Measurements from ENCODE around the gene GSTM1.
"Not testable (repeated sequence)": the region's sequence is repeated elsewhere in the genome, so short reads cannot be mapped to it uniquely, and the experiment has no call there.

Gene GSTM1

DNA sequence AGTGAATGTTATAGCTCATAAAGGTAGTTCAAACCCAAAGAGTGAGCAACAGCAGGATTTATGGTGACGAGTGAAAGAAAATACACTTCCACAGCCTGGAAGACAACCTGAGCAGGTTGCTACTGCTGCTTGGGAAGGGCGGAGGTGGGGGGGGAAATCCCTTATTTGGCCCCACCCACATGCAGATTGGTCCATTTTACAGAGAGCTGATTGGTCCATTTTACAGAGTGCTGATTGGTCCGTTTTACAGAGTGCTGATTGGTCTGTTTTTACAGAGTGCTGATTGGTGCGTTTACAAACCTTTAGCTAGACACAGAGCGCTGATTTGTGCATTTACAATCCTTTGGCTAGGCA, 17.7 kb upstream of the GSTM1 start:
- H3K36me3 Mint-ChIP-seq; H3K27me3 Mint-ChIP-seq; DNase-seq; H3K27ac Mint-ChIP-seq; H3K4me3 Mint-ChIP-seq; ATAC-seq (replicated peaks); H3K9me3 Mint-ChIP-seq: not testable (repeated sequence)
- peaks cover 14 to 23% of the 10 kb centered on the region in 2 donors for H3K4me1 Mint-ChIP-seq

DNA sequence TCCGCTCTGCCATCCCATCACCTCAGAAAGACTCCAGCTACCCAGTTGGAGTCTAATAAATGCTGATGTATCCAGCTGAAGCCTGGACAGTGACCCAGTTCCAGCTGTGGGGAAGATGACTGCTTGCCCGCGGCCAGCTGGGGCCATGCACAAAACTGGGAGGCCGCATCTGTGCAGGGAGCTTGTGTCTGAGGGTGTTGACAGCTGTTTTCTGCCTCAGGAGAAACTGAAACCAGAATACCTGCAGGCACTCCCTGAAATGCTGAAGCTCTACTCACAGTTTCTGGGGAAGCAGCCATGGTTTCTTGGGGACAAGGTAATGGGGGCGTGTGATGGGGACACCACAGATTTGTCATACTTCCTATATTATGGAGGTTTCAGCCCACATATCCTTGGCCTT, 16.6 kb upstream of the GSTM1 start:
- Mint-ChIP-seq H3K27ac (no peak overlapping the region), H3K4me1 (peaks cover 14 to 23% of the 10 kb centered on the region in 2 donors), H3K4me3 (no peak overlapping the region), H3K27me3 (no peaks in the 10 kb centered on the region), H3K9me3 (peaks cover 0 to 3% of the 10 kb centered on the region in 2 donors), H3K36me3 (peaks cover 0 to 2% of the 10 kb centered on the region in 2 donors)
- ATAC-seq (replicated peaks) (no peak), DNase-seq (no peak)

DNA sequence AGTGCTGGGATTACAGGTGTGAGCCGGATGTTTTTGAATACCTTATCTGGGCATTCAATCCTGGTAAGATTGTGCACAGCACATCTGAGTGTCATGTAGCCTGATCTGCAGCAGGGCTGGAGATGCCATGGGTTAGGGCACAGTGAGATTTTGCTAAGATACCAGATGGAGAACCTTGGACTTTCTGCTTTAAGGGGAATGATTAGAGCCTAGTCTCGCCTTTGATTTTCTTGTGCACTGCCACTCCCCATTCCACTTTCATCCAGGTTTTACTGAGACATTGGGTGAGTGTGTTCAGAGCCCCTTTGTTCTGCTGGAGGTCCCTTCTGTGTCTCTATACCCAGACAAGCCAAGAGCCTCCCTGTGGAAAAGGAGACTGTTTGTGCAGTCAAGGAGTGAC, 13.8 kb upstream of the GSTM1 start:
- not testable (repeated sequence) for ATAC-seq (replicated peaks); H3K27ac Mint-ChIP-seq; H3K4me3 Mint-ChIP-seq; H3K36me3 Mint-ChIP-seq; DNase-seq; H3K27me3 Mint-ChIP-seq; H3K9me3 Mint-ChIP-seq; H3K4me1 Mint-ChIP-seq

DNA sequence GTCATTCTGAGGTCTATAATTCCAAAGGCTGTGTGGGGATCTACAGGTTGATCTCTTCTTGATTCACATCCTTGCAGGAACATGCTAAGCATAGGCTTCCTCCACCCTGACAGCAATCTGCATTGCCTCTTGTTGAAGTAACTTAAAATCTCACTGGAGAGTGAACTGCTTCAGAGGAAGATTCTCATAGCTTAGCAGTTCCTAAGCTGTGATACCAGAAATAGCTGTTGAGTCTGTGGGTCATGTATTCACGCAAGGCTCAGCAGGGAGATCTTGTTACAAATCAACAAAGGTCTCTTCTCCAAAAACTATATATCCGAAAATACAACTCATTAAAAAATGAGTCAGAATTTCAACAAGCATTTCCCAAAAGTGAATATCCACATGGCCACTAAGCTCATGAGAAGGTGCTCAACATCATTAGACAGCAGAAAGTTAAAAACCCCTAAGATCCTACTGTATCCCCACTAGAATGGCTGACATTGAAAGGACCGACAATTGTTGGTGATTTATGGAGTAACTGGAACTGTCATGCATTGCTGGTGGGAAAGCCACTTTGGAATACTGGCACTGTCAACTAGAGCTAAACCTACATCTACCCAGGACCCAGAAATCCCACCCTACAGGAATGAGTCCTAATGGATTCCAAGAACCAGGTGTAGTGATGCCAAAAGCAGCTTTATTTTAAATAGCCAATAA, 10.8 kb upstream of the GSTM1 start:
- DNase-seq; ATAC-seq (replicated peaks); H3K27ac Mint-ChIP-seq; H3K36me3 Mint-ChIP-seq; H3K9me3 Mint-ChIP-seq; H3K4me3 Mint-ChIP-seq; H3K4me1 Mint-ChIP-seq; H3K27me3 Mint-ChIP-seq: not testable (repeated sequence)

DNA sequence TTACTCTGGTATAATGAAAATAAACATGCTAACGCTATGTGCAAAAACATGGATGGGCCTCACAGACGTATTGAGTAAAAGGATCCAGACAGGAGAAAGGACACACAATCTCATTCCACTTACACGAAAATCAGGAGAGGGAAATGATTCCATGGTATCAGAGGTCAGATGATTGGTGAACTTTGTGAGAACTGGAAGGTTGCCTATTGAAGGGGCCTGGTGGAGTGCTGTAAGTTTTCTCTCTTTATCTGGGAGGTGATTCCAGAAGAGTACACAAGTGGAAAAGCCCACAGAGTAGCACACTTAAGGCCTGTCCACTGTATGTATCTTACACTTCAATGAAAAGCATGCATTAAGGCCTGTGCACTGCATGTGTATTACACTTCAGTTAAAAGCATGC, 10.2 kb upstream of the GSTM1 start:
- Mint-ChIP-seq H3K4me1 (no peaks in the 10 kb centered on the region), H3K27me3 (no peaks in the 10 kb centered on the region), H3K36me3 (no peaks in the 10 kb centered on the region), H3K27ac (no peak overlapping the region), H3K9me3 (no peaks in the 10 kb centered on the region), H3K4me3 (no peak overlapping the region)
- no peak for ATAC-seq (replicated peaks)
- no peak for DNase-seq

DNA sequence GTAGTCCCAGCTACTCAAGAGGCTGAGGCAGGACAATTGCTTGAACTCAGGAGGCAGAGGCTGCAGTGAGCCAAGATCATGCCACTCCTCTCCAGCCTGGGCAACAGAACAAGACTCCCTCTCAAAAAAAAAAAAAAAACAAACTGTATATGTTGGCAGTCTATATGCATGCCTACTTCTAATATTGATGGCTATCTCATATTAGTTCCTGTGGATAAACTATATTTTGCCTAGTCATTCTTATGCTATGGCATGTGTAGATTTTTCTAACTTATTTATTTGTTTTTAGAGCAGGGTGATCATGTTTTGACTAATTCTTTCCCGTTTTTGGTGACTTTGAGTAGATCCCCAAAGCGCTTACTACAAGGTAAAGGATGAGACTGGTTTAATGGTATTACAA, 9.0 kb upstream of the GSTM1 start:
- H3K27ac Mint-ChIP-seq; H3K4me1 Mint-ChIP-seq; ATAC-seq (replicated peaks); H3K36me3 Mint-ChIP-seq; H3K9me3 Mint-ChIP-seq; DNase-seq; H3K27me3 Mint-ChIP-seq; H3K4me3 Mint-ChIP-seq: not testable (repeated sequence)

DNA sequence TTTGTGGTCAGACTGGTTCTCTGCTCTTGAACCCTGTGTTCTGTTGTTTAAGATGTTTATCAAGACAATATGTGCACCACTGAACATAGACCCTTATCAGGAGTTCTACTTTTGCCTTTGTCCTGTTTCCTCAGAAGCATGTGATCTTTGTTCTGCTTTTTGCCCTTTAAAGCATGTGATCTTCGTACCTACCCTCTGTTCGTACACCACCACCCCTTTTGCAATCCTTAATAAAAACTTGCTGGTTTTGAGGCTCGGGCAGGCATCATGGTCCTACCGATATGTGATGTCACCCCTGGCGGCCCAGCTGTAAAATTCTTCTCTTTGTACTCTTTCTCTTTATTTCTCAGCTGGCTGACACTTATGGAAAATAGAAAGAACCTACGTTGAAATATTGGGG, 2.8 kb upstream of the GSTM1 start:
- not testable (repeated sequence) for H3K27me3 Mint-ChIP-seq

DNA sequence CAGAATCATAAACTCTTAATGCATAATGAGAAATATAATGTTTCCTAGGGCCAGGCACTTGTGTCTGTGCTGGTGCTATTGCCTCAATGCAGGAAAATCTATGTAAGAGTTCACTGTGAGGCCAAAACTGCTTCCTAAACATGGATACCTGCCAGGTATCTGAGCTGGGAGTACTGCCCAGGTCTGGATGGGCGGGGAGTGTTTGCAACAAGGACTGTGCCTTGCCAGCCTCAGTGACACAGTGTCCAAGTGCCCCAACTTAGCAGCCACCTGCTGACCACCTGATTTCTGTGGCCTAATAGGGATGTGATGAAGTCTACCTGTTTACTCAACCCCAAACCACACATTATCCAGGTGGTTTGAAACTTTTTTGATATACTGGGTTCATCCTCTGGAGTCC, 2.2 kb upstream of the GSTM1 start:
- H3K9me3 Mint-ChIP-seq; H3K27ac Mint-ChIP-seq; DNase-seq; H3K27me3 Mint-ChIP-seq; H3K36me3 Mint-ChIP-seq; ATAC-seq (replicated peaks); H3K4me3 Mint-ChIP-seq: not testable (repeated sequence)
- peaks cover 10 to 20% of the 10 kb centered on the region in 2 donors for H3K4me1 Mint-ChIP-seq

More for the DNA sequence above, 2.8 kb upstream of the GSTM1 start:
- H3K4me1 Mint-ChIP-seq: peaks cover 10 to 20% of the 10 kb centered on the region in 2 donors
- H3K27ac Mint-ChIP-seq; H3K4me3 Mint-ChIP-seq; DNase-seq; H3K36me3 Mint-ChIP-seq; ATAC-seq (replicated peaks); H3K9me3 Mint-ChIP-seq: not testable (repeated sequence)

DNA sequence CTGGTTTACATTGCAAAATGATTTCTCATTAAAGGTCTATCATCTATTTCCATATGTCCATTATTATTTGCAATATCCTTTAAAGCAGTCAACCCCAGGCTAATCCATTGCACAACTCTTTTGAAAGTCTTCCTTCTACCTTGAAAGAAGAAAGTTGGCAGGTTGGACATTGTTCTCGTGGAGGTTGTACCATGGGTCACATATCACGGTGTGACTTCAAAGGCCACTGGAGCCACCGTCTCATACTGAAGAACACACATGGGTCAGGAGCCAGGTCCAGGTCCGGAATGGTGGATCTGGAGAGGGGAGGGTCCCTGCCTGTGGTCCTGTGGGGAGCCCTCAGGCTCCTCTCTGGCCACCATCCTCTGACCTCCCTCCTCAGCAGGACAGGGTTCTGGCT, 1.7 kb upstream of the GSTM1 start:
- ATAC-seq (replicated peaks); H3K4me3 Mint-ChIP-seq; H3K27ac Mint-ChIP-seq; H3K27me3 Mint-ChIP-seq; H3K36me3 Mint-ChIP-seq; DNase-seq; H3K9me3 Mint-ChIP-seq: not testable (repeated sequence)
- peaks cover 10 to 20% of the 10 kb centered on the region in 2 donors for H3K4me1 Mint-ChIP-seq

DNA sequence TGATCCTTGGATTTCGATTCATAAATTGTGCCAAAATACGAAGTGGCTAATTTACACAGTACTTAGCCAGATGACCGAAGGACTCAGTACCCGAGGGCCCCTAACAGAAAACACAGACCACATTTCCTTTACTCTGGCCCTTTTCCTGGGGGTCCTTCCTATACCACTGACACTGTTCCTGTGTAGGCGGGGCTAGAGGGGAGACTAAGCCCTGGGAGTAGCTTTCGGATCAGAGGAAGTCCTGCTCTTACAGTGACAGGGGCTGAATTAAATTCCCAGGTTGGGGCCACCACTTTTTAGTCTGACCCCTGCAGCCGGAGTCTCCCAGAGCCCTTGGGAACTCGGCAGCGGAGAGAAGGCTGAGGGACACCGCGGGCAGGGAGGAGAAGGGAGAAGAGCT, 508 bp upstream of the GSTM1 start:
- ATAC-seq (replicated peaks): peak in 1 of 2 donors; percentile 14
- Mint-ChIP-seq H3K27ac (peak overlapping the region; percentile 86), H3K4me3 (peak overlapping the region; percentile 80 to 87), H3K4me1 (peaks cover 10 to 20% of the 10 kb centered on the region in 2 donors)
- H3K27me3 Mint-ChIP-seq, DNase-seq, H3K9me3 Mint-ChIP-seq, H3K36me3 Mint-ChIP-seq: not testable (repeated sequence)

DNA sequence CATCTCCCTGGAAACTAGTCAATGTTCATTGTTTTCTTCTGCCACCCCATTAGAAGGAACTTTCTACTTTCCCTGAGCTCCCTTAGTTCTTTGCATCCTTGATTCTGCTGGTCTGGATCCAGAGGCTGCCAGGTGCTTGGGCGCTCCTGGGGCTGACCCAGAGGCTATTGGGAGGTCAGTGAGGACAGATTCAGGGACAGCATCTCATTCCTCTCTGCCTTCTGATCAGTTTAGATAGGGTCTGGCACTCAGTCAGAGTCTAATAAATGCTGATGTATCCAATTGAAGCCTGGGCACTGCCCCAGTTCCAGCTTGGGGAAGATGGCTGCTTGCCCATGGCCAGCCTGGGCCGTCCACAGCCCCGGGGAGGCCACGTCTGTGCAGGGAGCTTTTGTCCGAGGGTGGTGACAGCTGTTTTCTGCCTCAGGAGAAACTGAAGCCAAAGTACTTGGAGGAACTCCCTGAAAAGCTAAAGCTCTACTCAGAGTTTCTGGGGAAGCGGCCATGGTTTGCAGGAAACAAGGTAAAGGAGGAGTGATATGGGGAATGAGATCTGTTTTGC, 2.3 kb downstream of the GSTM1 start:
- Mint-ChIP-seq H3K27me3 (no peaks in the 10 kb centered on the region), H3K27ac (no peak overlapping the region), H3K36me3 (peaks cover 4% of the 10 kb centered on the region in 2 donors), H3K4me1 (peaks cover 10 to 20% of the 10 kb centered on the region in 2 donors), H3K4me3 (no peak overlapping the region), H3K9me3 (no peaks in the 10 kb centered on the region)
- ATAC-seq (replicated peaks) (no peak), DNase-seq (no peak)

DNA sequence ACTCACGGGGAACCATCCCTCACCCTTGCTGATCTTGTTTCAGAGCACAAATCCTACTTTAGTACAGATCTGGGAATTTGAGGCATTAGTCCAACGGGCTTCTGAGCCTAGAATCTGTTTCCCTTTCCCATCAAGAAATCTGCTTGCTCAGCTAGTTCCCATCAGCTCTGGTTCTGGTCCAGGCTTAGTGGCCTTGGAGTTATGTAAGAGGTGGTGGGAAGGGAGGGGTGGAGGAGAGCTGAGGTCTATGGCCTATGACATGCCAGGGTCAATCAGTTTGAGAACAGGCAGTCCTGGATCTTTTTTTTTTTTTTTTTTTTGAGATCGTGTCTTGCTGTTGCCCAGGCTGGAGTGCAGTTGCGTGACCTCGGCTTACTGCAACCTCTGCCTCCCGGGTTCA, 4.1 kb downstream of the GSTM1 start:
- peaks cover 4 to 6% of the 10 kb centered on the region in 2 donors for H3K36me3 Mint-ChIP-seq
- H3K4me1 Mint-ChIP-seq: peaks cover 10 to 20% of the 10 kb centered on the region in 2 donors
- ATAC-seq (replicated peaks) (no peak), DNase-seq (no peak)
- no peak overlapping the region for H3K27ac Mint-ChIP-seq
- H3K27me3 Mint-ChIP-seq: no peaks in the 10 kb centered on the region
- no peak overlapping the region for H3K4me3 Mint-ChIP-seq
- no peaks in the 10 kb centered on the region for H3K9me3 Mint-ChIP-seq

DNA sequence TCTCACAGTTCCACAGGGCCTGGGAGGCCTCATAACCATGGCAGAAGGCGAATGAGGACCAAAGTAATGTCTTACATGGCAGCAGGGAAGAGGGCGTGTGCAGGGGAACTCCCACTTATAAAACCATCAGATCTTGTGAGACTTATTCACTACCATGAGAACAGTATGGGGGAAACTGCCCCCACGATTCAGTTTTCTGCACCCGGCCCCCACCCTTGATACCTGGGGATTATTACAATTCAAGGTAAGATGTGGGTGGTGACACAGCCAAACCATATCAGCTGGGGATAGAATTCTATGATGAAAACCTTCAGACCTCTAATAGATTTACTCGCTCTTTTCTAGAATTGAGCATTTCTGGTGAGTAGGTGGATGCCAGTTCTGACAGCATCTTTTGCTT, 6.8 kb downstream of the GSTM1 start:
- DNase-seq; H3K27me3 Mint-ChIP-seq; ATAC-seq (replicated peaks); H3K4me1 Mint-ChIP-seq; H3K9me3 Mint-ChIP-seq; H3K36me3 Mint-ChIP-seq; H3K27ac Mint-ChIP-seq; H3K4me3 Mint-ChIP-seq: not testable (repeated sequence)

DNA sequence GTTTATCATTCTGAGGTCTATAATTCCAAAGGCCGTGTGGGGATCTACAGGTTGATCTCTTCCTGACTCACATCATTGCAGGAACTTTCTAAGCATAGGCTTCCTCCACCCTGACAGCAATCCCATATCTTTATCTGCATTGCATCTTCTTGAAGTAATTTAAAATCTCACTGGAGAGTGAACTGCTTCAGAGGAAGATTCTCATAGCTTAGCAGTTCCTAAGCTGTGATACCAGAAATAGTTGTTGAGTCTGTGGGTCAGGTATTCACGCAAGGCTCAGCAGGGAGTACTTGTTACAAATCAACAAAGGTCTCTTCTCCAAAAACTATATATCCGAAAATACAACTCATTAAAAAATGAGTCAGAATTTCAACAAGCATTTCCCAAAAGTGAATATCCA, 7.5 kb downstream of the GSTM1 start:
- H3K4me1 Mint-ChIP-seq; DNase-seq; H3K27ac Mint-ChIP-seq; H3K36me3 Mint-ChIP-seq; H3K9me3 Mint-ChIP-seq; ATAC-seq (replicated peaks); H3K27me3 Mint-ChIP-seq; H3K4me3 Mint-ChIP-seq: not testable (repeated sequence)

DNA sequence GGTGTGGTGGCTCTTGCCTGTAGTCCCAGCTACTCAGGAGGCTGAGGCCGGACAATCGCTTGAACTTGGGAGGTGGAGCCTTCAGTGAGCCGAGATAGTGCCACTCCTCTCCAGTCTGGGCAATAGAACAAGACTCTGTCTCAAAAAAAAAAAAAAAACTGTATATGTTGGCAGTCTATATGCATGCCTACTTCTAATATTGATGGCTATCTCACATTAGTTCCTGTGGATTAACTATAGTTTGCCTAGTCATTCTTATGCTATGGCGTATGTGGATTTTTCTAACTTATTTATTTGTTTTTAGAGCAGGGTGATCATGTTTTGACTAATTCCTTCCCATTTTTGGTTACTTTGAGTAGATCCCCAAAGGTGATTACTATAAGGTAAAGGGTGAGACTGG, 9.4 kb downstream of the GSTM1 start:
- Mint-ChIP-seq H3K4me3 (no peak overlapping the region), H3K27ac (no peak overlapping the region), H3K9me3 (no peaks in the 10 kb centered on the region), H3K36me3 (peaks cover 0 to 8% of the 10 kb centered on the region in 2 donors), H3K4me1 (no peaks in the 10 kb centered on the region), H3K27me3 (no peaks in the 10 kb centered on the region)
- DNase-seq (no peak), ATAC-seq (replicated peaks) (no peak)
